Measurements from ENCODE around the gene TAAR8.
"Not testable (repeated sequence)": the region's sequence is repeated elsewhere in the genome, so short reads cannot be mapped to it uniquely, and the experiment has no call there.

TAAR8 gene

DNA sequence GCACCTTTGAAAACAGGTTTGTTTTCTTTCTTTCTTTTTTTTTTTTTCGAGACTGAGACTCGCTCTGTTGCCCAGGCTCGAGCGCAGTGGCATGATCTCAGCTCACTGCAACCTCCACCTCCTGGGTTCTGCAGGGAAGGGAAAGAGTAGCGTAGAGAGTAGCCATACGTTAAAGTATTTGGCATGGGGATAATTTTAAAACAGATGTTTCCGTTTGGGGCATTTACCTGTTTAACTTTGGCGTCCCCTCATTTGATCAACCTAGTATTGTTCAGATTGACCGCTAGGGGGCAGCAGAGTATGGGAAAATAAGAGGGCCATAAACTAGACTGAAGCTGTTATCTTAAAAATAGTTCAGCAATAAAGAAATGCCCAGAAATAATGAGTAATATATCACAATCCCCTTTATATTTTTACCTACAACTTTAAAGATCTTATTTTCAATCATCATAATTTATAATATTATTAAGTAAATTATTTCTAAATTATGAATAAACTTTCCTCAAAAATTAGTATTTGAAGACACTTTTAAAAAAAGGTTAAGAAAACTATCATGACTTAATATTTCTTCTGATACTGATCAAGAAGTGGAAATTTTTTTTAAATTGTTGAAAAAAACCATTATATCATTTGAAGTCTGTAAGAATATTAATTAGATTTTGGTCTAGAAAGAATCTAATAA is 22.0 kb upstream of the TAAR8 start:
- Histone ChIP-seq H3K4me2 (ENCODE audit: low read depth, low read length, poor library complexity, severe bottlenecking) (peak overlapping the region; percentile 72), H2AFZ (ENCODE audit: low read depth, low read length, severe bottlenecking) (peak overlapping the region; percentile 99), H3K27me3 (ENCODE audit: low read length) (no peaks in the 10 kb centered on the region), H3F3A (ENCODE audit: insufficient read depth) (no peaks in the 10 kb centered on the region), H3K79me2 (ENCODE audit: insufficient read depth, low read length) (no peaks in the 10 kb centered on the region), H3K36me3 (ENCODE audit: low read length) (no peaks in the 10 kb centered on the region), H3K4me3 (ENCODE audit: insufficient read depth, low read length, poor library complexity, severe bottlenecking) (peak overlapping the region; percentile 22), H3K9me3 (ENCODE audit: insufficient read depth, low read length) (no peaks in the 10 kb centered on the region), H3K27ac (ENCODE audit: low read depth, low read length) (no peak overlapping the region), H3K9me2 (replicated peaks; ENCODE audit: insufficient read depth, low read length) (no peaks in the 10 kb centered on the region), H3K9ac (ENCODE audit: low read length) (peak overlapping the region; percentile 54), H4K20me1 (ENCODE audit: low read depth, low read length) (no peaks in the 10 kb centered on the region)
- TF ChIP-seq, protein P1, sequence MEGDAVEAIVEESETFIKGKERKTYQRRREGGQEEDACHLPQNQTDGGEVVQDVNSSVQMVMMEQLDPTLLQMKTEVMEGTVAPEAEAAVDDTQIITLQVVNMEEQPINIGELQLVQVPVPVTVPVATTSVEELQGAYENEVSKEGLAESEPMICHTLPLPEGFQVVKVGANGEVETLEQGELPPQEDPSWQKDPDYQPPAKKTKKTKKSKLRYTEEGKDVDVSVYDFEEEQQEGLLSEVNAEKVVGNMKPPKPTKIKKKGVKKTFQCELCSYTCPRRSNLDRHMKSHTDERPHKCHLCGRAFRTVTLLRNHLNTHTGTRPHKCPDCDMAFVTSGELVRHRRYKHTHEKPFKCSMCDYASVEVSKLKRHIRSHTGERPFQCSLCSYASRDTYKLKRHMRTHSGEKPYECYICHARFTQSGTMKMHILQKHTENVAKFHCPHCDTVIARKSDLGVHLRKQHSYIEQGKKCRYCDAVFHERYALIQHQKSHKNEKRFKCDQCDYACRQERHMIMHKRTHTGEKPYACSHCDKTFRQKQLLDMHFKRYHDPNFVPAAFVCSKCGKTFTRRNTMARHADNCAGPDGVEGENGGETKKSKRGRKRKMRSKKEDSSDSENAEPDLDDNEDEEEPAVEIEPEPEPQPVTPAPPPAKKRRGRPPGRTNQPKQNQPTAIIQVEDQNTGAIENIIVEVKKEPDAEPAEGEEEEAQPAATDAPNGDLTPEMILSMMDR (IDR thresholded peaks at IDR 0.05; ENCODE audit: insufficient read depth, low read length, poor library complexity, severe bottlenecking) = peak; percentile 61
- no peak for TF ChIP-seq EZH2phosphoT487 (conservative IDR thresholded peaks at IDR 0.05; ENCODE audit: low read length)

DNA sequence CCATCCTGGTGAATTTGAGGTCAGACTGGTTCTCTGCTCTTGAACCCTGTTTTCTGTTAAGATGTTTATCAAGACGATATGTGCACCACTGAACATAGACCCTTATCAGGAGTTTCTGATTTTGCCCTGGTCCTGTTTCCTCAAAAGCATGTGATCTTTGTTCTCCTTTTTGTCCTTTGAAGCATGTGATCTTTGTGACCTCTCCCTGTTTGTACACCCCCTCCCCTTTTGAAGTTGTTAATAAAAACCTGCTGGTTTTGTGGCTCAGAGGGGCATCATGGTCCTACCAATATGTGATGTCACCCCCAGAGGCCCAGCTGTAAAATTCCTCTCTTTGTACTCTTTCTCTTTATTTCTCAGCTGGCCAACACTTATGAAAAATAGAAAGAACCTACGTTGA is 17.9 kb upstream of the TAAR8 start:
- H3K36me3 ChIP-seq (ENCODE audit: low read length); H3F3A ChIP-seq (ENCODE audit: insufficient read depth); H4K20me1 ChIP-seq (ENCODE audit: low read depth, low read length); H3K27ac ChIP-seq (ENCODE audit: low read depth, low read length); H3K9me3 ChIP-seq (ENCODE audit: insufficient read depth, low read length); H3K9ac ChIP-seq (ENCODE audit: low read length); H3K4me2 ChIP-seq (ENCODE audit: low read depth, low read length, poor library complexity, severe bottlenecking); H3K79me2 ChIP-seq (ENCODE audit: insufficient read depth, low read length); H3K27me3 ChIP-seq (ENCODE audit: low read length); H3K4me3 ChIP-seq (ENCODE audit: insufficient read depth, low read length, poor library complexity, severe bottlenecking); H3K9me2 ChIP-seq (replicated peaks; ENCODE audit: insufficient read depth, low read length); H2AFZ ChIP-seq (ENCODE audit: low read depth, low read length, severe bottlenecking): not testable (repeated sequence)

DNA sequence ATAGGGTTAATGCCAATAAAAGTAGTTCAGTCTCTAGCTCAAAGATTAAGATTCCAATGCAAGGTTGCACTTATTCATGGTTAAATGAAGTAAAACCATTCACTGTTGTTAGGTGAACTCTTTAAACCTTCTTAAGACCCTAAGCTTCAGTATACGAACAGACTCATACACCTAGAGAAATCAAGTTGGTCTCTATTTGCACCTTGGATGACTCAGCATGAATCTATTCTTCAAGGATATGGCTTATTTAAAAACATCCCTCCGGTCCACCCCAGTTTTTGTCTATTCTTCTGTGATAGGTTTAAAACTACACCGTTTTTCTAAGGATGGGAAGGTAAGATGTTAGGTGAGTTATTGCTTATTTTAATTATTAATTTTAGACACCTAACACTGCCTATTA is 15.3 kb upstream of the TAAR8 start:
- H3K9me2 ChIP-seq (replicated peaks; ENCODE audit: insufficient read depth, low read length) = no peaks in the 10 kb centered on the region
- H4K20me1 ChIP-seq (ENCODE audit: low read depth, low read length) = no peaks in the 10 kb centered on the region
- H2AFZ ChIP-seq (ENCODE audit: low read depth, low read length, severe bottlenecking) = no peak overlapping the region
- H3K79me2 ChIP-seq (ENCODE audit: insufficient read depth, low read length) = no peaks in the 10 kb centered on the region
- H3K4me2 ChIP-seq (ENCODE audit: low read depth, low read length, poor library complexity, severe bottlenecking) = no peak overlapping the region
- no peaks in the 10 kb centered on the region for H3K27me3 ChIP-seq (ENCODE audit: low read length)
- no peaks in the 10 kb centered on the region for H3K9me3 ChIP-seq (ENCODE audit: insufficient read depth, low read length)
- TF ChIP-seq, protein P1 (IDR thresholded peaks at IDR 0.05; ENCODE audit: insufficient read depth, low read length, poor library complexity, severe bottlenecking) = no peak
- TF ChIP-seq EZH2phosphoT487 (conservative IDR thresholded peaks at IDR 0.05; ENCODE audit: low read length) = no peak
- H3F3A ChIP-seq (ENCODE audit: insufficient read depth) = no peaks in the 10 kb centered on the region
- H3K36me3 ChIP-seq (ENCODE audit: low read length) = no peaks in the 10 kb centered on the region
- H3K27ac ChIP-seq (ENCODE audit: low read depth, low read length) = no peak overlapping the region
- no peak overlapping the region for H3K4me3 ChIP-seq (ENCODE audit: insufficient read depth, low read length, poor library complexity, severe bottlenecking)
- no peak overlapping the region for H3K9ac ChIP-seq (ENCODE audit: low read length)

DNA sequence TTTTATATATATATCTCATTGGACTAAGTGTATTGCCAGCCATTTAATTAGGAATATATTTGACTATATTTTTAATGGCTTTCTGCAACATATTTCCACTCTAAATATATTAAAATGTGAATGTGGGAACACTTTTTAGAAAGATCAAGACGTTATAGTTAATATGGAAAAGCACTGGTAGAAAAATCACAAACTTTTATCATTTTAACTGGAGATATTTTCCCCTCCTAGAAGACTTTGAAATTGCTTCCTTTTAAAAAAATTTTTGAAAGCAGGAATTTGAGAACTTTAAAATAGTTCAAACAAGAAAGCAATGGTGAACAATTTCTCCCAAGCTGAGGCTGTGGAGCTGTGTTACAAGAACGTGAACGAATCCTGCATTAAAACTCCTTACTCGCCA is 14.5 kb upstream of the TAAR8 start, which contains the start of gene TAAR9:
Gene TAAR9, plus strand, starts transcription at position 301 of the 400 bp plus-strand sequence. Its CDS starts 13 bp downstream, at position 314.
- Histone ChIP-seq H3K4me2 (ENCODE audit: low read depth, low read length, poor library complexity, severe bottlenecking) (no peak within 1 kb of the TSS), H3K27ac (ENCODE audit: low read depth, low read length) (no peak within 1 kb of the TSS), H4K20me1 (ENCODE audit: low read depth, low read length) (no peaks in the 10 kb centered on the region), H2AFZ (ENCODE audit: low read depth, low read length, severe bottlenecking) (no peak within 1 kb of the TSS), H3K79me2 (ENCODE audit: insufficient read depth, low read length) (no peaks in the 10 kb centered on the region), H3K9me2 (replicated peaks; ENCODE audit: insufficient read depth, low read length) (no peaks in the 10 kb centered on the region), H3K4me3 (ENCODE audit: insufficient read depth, low read length, poor library complexity, severe bottlenecking) (no peak within 1 kb of the TSS), H3F3A (ENCODE audit: insufficient read depth) (no peaks in the 10 kb centered on the region), H3K36me3 (ENCODE audit: low read length) (no peaks in the 10 kb centered on the region), H3K9me3 (ENCODE audit: insufficient read depth, low read length) (no peaks in the 10 kb centered on the region), H3K27me3 (ENCODE audit: low read length) (no peaks in the 10 kb centered on the region), H3K9ac (ENCODE audit: low read length) (no peak within 1 kb of the TSS)
- TF ChIP-seq EZH2phosphoT487 (conservative IDR thresholded peaks at IDR 0.05; ENCODE audit: low read length) = no peak
- TF ChIP-seq, protein P1 (IDR thresholded peaks at IDR 0.05; ENCODE audit: insufficient read depth, low read length, poor library complexity, severe bottlenecking) = no peak

Measured in SU-DHL-6 (cell line).